ENCODE data around the gene F7.

DNA sequence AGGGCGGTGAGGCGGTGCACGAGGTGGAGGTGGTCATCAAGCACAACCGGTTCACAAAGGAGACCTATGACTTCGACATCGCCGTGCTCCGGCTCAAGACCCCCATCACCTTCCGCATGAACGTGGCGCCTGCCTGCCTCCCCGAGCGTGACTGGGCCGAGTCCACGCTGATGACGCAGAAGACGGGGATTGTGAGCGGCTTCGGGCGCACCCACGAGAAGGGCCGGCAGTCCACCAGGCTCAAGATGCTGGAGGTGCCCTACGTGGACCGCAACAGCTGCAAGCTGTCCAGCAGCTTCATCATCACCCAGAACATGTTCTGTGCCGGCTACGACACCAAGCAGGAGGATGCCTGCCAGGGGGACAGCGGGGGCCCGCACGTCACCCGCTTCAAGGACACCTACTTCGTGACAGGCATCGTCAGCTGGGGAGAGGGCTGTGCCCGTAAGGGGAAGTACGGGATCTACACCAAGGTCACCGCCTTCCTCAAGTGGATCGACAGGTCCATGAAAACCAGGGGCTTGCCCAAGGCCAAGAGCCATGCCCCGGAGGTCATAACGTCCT, 43.4 kb downstream of the F7 start:
- TF ChIP-seq, protein P1, sequence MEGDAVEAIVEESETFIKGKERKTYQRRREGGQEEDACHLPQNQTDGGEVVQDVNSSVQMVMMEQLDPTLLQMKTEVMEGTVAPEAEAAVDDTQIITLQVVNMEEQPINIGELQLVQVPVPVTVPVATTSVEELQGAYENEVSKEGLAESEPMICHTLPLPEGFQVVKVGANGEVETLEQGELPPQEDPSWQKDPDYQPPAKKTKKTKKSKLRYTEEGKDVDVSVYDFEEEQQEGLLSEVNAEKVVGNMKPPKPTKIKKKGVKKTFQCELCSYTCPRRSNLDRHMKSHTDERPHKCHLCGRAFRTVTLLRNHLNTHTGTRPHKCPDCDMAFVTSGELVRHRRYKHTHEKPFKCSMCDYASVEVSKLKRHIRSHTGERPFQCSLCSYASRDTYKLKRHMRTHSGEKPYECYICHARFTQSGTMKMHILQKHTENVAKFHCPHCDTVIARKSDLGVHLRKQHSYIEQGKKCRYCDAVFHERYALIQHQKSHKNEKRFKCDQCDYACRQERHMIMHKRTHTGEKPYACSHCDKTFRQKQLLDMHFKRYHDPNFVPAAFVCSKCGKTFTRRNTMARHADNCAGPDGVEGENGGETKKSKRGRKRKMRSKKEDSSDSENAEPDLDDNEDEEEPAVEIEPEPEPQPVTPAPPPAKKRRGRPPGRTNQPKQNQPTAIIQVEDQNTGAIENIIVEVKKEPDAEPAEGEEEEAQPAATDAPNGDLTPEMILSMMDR (IDR thresholded peaks at IDR 0.05) = no peak
- no peak for TF ChIP-seq REST (IDR thresholded peaks at IDR 0.05; ENCODE audit: insufficient read depth in 1 of 2, low read depth in 2 of 2, low read length in 1 of 2)

Data from Panc1 (cell line).